ENCODE measurements around the gene TMEM247.

GRCh38 chr2:46462936-46463335 lies 16.4 kb upstream of the TMEM247 start:
- TF ChIP-seq TAF1 (IDR thresholded peaks at IDR 0.05; ENCODE audit: low read depth, low read length) (no peak), POLR2AphosphoS5 (IDR thresholded peaks at IDR 0.05; ENCODE audit: low read depth, low read length) (no peak), POLR2A (IDR thresholded peaks at IDR 0.05; ENCODE audit: low read depth, low read length) (no peak), SPI1 (IDR thresholded peaks at IDR 0.05; ENCODE audit: low read depth, low read length) (no peak)

Measured in GM12891 (cell line).